Measurements from ENCODE around the gene PLA2G4E.

DNA sequence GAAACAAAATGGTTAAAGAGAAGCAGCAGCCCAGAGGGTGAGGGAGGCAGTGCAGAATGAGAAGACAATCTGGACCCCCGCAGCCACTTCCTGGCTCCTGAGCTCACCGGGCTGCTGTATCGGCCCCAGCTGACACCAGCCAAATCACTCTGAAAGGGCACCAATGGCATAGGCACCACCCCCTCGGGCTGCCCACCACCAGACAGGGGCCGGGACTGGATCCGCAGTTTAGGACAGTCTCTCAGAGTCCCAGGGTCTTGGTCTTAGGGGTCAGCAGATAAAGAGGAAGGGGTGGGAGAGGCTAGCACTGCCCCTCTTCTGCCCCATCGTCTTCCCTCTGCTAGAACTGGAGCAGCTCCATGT, 30.6 kb downstream of the PLA2G4E start:
- TF ChIP-seq MAZ (IDR thresholded peaks at IDR 0.05; ENCODE audit: borderline replicate concordance, low read depth, low read length) (no peak), MAZ (CRISPR knock-in tag; IDR thresholded peaks at IDR 0.05; ENCODE audit: low read depth) (no peak), TBP (CRISPR knock-in tag; IDR thresholded peaks at IDR 0.05) (no peak)
- TF ChIP-seq, protein P1, sequence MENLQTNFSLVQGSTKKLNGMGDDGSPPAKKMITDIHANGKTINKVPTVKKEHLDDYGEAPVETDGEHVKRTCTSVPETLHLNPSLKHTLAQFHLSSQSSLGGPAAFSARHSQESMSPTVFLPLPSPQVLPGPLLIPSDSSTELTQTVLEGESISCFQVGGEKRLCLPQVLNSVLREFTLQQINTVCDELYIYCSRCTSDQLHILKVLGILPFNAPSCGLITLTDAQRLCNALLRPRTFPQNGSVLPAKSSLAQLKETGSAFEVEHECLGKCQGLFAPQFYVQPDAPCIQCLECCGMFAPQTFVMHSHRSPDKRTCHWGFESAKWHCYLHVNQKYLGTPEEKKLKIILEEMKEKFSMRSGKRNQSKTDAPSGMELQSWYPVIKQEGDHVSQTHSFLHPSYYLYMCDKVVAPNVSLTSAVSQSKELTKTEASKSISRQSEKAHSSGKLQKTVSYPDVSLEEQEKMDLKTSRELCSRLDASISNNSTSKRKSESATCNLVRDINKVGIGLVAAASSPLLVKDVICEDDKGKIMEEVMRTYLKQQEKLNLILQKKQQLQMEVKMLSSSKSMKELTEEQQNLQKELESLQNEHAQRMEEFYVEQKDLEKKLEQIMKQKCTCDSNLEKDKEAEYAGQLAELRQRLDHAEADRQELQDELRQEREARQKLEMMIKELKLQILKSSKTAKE (CRISPR knock-in tag; IDR thresholded peaks at IDR 0.05; ENCODE audit: borderline replicate concordance) = no peak
- TF ChIP-seq, protein P2, sequence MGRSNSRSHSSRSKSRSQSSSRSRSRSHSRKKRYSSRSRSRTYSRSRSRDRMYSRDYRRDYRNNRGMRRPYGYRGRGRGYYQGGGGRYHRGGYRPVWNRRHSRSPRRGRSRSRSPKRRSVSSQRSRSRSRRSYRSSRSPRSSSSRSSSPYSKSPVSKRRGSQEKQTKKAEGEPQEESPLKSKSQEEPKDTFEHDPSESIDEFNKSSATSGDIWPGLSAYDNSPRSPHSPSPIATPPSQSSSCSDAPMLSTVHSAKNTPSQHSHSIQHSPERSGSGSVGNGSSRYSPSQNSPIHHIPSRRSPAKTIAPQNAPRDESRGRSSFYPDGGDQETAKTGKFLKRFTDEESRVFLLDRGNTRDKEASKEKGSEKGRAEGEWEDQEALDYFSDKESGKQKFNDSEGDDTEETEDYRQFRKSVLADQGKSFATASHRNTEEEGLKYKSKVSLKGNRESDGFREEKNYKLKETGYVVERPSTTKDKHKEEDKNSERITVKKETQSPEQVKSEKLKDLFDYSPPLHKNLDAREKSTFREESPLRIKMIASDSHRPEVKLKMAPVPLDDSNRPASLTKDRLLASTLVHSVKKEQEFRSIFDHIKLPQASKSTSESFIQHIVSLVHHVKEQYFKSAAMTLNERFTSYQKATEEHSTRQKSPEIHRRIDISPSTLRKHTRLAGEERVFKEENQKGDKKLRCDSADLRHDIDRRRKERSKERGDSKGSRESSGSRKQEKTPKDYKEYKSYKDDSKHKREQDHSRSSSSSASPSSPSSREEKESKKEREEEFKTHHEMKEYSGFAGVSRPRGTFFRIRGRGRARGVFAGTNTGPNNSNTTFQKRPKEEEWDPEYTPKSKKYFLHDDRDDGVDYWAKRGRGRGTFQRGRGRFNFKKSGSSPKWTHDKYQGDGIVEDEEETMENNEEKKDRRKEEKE (IDR thresholded peaks at IDR 0.05) = no peak

All from HepG2 (cell line).